HEK293 (cell line): ENCODE measurements around the gene MDGA2.
"Not testable (repeated sequence)": the region's sequence is repeated elsewhere in the genome, so short reads cannot be mapped to it uniquely, and the experiment has no call there.

Experiments
- CTCF ChIA-PET: fragments of 350-600 bp; formaldehyde crosslinking; extraction: SDS; loops from one replicate; lab custom pipeline; 2021; ENCODE audit warnings: antibody characterized with exemption; lab: Yijun Ruan, JAX
- POLR2A ChIA-PET: fragments of 300-600 bp; formaldehyde crosslinking; extraction: SDS; loops from one replicate; lab custom pipeline; 2020; ENCODE audit warnings: antibody characterized with exemption, inconsistent platforms; lab: Yijun Ruan, JAX
- H3K27ac ChIP-seq: fragments of 200-500 bp; sonication (Bioruptor generic); 2 replicates; pipeline ENCODE4 v1.5.1; 2014; ENCODE audit warnings: low read depth, low read length, control low read depth, inconsistent platforms; ENCODE audit errors: extremely low read depth
- H3K36me3 ChIP-seq, 2 experiments: fragments of 200-500 bp in 1 of 2; sonication (Bioruptor generic) in 1 of 2; 1 replicate in 1 of 2; 2 replicates in 1 of 2; pipeline ENCODE4 v1.5.1; 2014 to 2017; ENCODE audit warnings: inconsistent platforms in 2 of 2, low read length in 2 of 2; ENCODE audit not compliant: control insufficient read depth in 2 of 2, insufficient read depth in 1 of 2
- H3K4me1 ChIP-seq: fragments of 200-500 bp; sonication (Bioruptor generic); 2 replicates; pipeline ENCODE4 v1.5.1; 2014; ENCODE audit warnings: mild to moderate bottlenecking, low read length, inconsistent platforms; ENCODE audit not compliant: control insufficient read depth, insufficient read depth
- H3K4me3 ChIP-seq: 2 replicates; pipeline ENCODE4 v1.5.1; 2011; ENCODE audit warnings: low read depth, mild to moderate bottlenecking, control low read depth, low read length, moderate library complexity
- H3K9me3 ChIP-seq: fragments of 200-500 bp; sonication (Bioruptor generic); 2 replicates; pipeline ENCODE4 v1.5.1; 2014; ENCODE audit warnings: low read depth, low read length, inconsistent platforms; ENCODE audit not compliant: control insufficient read depth, insufficient read depth
- AEBP2 ChIP-seq: fragments of 450-650 bp; formaldehyde crosslinking; IDR thresholded peaks from 2 replicates; pipeline ENCODE4 v1.5.1; 2016; ENCODE audit warnings: missing biosample characterization, missing genetic modification characterization, borderline replicate concordance
- BCL6B ChIP-seq: fragments of 450-650 bp; formaldehyde crosslinking; IDR thresholded peaks from 2 replicates; pipeline ENCODE4 v1.5.1; 2017; ENCODE audit warnings: missing biosample characterization, missing genetic modification characterization
- EGR2 ChIP-seq: fragments of 450-650 bp; formaldehyde crosslinking; IDR thresholded peaks from 2 replicates; pipeline ENCODE4 v1.5.1; 2016; ENCODE audit warnings: low read depth, missing biosample characterization, missing genetic modification characterization
- HOXA7 ChIP-seq: sonication (generic); formaldehyde crosslinking; IDR thresholded peaks from 2 replicates; pipeline ENCODE4 v1.8.1; 2022; ENCODE audit warnings: missing genetic modification reagents, borderline replicate concordance
- IKZF3 ChIP-seq: fragments of 450-650 bp; IDR thresholded peaks from 2 replicates; pipeline ENCODE4 v1.5.0; 2018; ENCODE audit warnings: missing biosample characterization, mild to moderate bottlenecking, missing genetic modification characterization, moderate library complexity
- KLF10 ChIP-seq: fragments of 450-650 bp; IDR thresholded peaks from 2 replicates; pipeline ENCODE4 v1.5.1; 2018; ENCODE audit warnings: missing biosample characterization, mild to moderate bottlenecking, missing genetic modification characterization
- KLF9 ChIP-seq: fragments of 450-650 bp; formaldehyde crosslinking; IDR thresholded peaks from 2 replicates; pipeline ENCODE4 v1.5.1; 2016; ENCODE audit warnings: missing biosample characterization, missing genetic modification characterization, low read depth
- OSR2 ChIP-seq: fragments of 450-650 bp; formaldehyde crosslinking; IDR thresholded peaks from 2 replicates; pipeline ENCODE4 v1.5.1; 2016; ENCODE audit warnings: missing biosample characterization, missing genetic modification characterization
- OVOL3 ChIP-seq: fragments of 450-650 bp; formaldehyde crosslinking; IDR thresholded peaks from 2 replicates; pipeline ENCODE4 v1.5.1; 2016; ENCODE audit warnings: missing biosample characterization, missing genetic modification characterization
- SP3 ChIP-seq: fragments of 450-650 bp; formaldehyde crosslinking; IDR thresholded peaks from 2 replicates; pipeline ENCODE4 v1.5.1; 2016; ENCODE audit warnings: missing biosample characterization, missing genetic modification characterization
- TRIM28 ChIP-seq: IDR thresholded peaks from 2 replicates; pipeline ENCODE4 v1.6.1; 2011; ENCODE audit warnings: low read length, control low read depth, borderline replicate concordance
- ZBTB48 ChIP-seq: fragments of 450-650 bp; formaldehyde crosslinking; IDR thresholded peaks from 2 replicates; pipeline ENCODE4 v1.5.1; 2016; ENCODE audit warnings: missing biosample characterization, missing genetic modification characterization
- ZFP3 ChIP-seq: fragments of 450-650 bp; formaldehyde crosslinking; IDR thresholded peaks from 2 replicates; pipeline ENCODE4 v1.5.1; 2016; ENCODE audit warnings: low read depth, missing biosample characterization, missing genetic modification characterization
- ZNF202 ChIP-seq: fragments of 450-650 bp; formaldehyde crosslinking; IDR thresholded peaks from 2 replicates; pipeline ENCODE4 v1.5.1; 2016; ENCODE audit warnings: missing biosample characterization, missing genetic modification characterization, borderline replicate concordance
- ZNF266 ChIP-seq: fragments of 450-650 bp; formaldehyde crosslinking; IDR thresholded peaks from 2 replicates; pipeline ENCODE4 v1.5.1; 2016; ENCODE audit warnings: missing biosample characterization, missing genetic modification characterization, low read depth
- ZNF302 ChIP-seq: fragments of 450-650 bp; formaldehyde crosslinking; IDR thresholded peaks from 2 replicates; pipeline ENCODE4 v1.5.1; 2016; ENCODE audit warnings: missing biosample characterization, missing genetic modification characterization, low read depth
- ZNF341 ChIP-seq: fragments of 450-650 bp; formaldehyde crosslinking; IDR thresholded peaks from 2 replicates; pipeline ENCODE4; 2016; ENCODE audit warnings: low read depth, missing biosample characterization, missing genetic modification characterization
- ZNF354C ChIP-seq: fragments of 450-650 bp; formaldehyde crosslinking; IDR thresholded peaks from 2 replicates; pipeline ENCODE4 v1.5.1; 2016; ENCODE audit warnings: missing biosample characterization, missing genetic modification characterization, low read depth, borderline replicate concordance
- ZNF391 ChIP-seq: fragments of 450-650 bp; formaldehyde crosslinking; IDR thresholded peaks from 2 replicates; pipeline ENCODE4 v1.5.1; 2016; ENCODE audit warnings: low read depth, missing biosample characterization, missing genetic modification characterization, borderline replicate concordance
- ZNF426 ChIP-seq: fragments of 450-650 bp; formaldehyde crosslinking; IDR thresholded peaks from 2 replicates; pipeline ENCODE4 v1.5.1; 2017; ENCODE audit warnings: missing biosample characterization, missing genetic modification characterization, mild to moderate bottlenecking, inconsistent platforms, moderate library complexity
- ZNF449 ChIP-seq: fragments of 450-650 bp; formaldehyde crosslinking; IDR thresholded peaks from 2 replicates; pipeline ENCODE4 v1.5.1; 2017; ENCODE audit warnings: missing biosample characterization, mild to moderate bottlenecking, missing genetic modification characterization, moderate library complexity
- ZNF544 ChIP-seq: fragments of 450-650 bp; formaldehyde crosslinking; IDR thresholded peaks from 2 replicates; pipeline ENCODE4 v1.5.0; 2017; ENCODE audit warnings: missing biosample characterization, missing genetic modification characterization
- ZNF549 ChIP-seq: fragments of 450-650 bp; IDR thresholded peaks from 2 replicates; pipeline ENCODE4 v1.5.1; 2018; ENCODE audit warnings: missing biosample characterization, missing genetic modification characterization, mild to moderate bottlenecking, inconsistent platforms, moderate library complexity
- ZNF560 ChIP-seq: fragments of 450-650 bp; formaldehyde crosslinking; IDR thresholded peaks from 2 replicates; pipeline ENCODE4 v1.5.1; 2017; ENCODE audit warnings: missing biosample characterization, missing genetic modification characterization, borderline replicate concordance
- ZNF624 ChIP-seq: fragments of 450-650 bp; formaldehyde crosslinking; IDR thresholded peaks from 2 replicates; pipeline ENCODE4 v1.5.1; 2017; ENCODE audit warnings: missing biosample characterization, missing genetic modification characterization
- ZNF629 ChIP-seq: fragments of 450-650 bp; formaldehyde crosslinking; IDR thresholded peaks from 2 replicates; pipeline ENCODE4 v1.5.1; 2017; ENCODE audit warnings: missing biosample characterization, missing genetic modification characterization
- ZNF645 ChIP-seq: fragments of 450-650 bp; formaldehyde crosslinking; IDR thresholded peaks from 2 replicates; pipeline ENCODE4; 2016; ENCODE audit warnings: missing biosample characterization, missing genetic modification characterization
- ZNF785 ChIP-seq: fragments of 450-650 bp; formaldehyde crosslinking; IDR thresholded peaks from 2 replicates; pipeline ENCODE4 v1.5.1; 2016; ENCODE audit warnings: missing biosample characterization, missing genetic modification characterization
- ZSCAN23 ChIP-seq: fragments of 450-650 bp; formaldehyde crosslinking; IDR thresholded peaks from 2 replicates; pipeline ENCODE4 v1.5.1; 2016; ENCODE audit warnings: missing biosample characterization, missing genetic modification characterization
- TF ChIP-seq, protein P1 (sequence below): fragments of 450-650 bp; formaldehyde crosslinking; IDR thresholded peaks from 2 replicates; pipeline ENCODE4 v1.5.1; 2016; ENCODE audit warnings: missing biosample characterization, missing genetic modification characterization

Gene MDGA2

GRCh38 chr14:47195582-47195981 lies 479.8 kb downstream of the MDGA2 start:
- Histone ChIP-seq H3K4me1 (no peaks in the 10 kb centered on the region), H3K27ac (no peak overlapping the region), H3K9me3 (no peaks in the 10 kb centered on the region), H3K36me3 (no peaks in the 10 kb centered on the region)
- POLR2A ChIA-PET, result no interaction called here
- TF ChIP-seq ZNF629, result no peak
- TF ChIP-seq KLF10, result no peak
- TF ChIP-seq AEBP2 (tag by site-specific recombination), result no peak
- no peak for TF ChIP-seq ZNF549 (tag by site-specific recombination)
- TF ChIP-seq HOXA7, result no peak
- no peak for TF ChIP-seq EGR2
- no peak for TF ChIP-seq ZFP3 (tag by site-specific recombination)
- no peak for TF ChIP-seq ZNF560 (tag by site-specific recombination)
- no peak for TF ChIP-seq IKZF3 (tag by site-specific recombination)
- TF ChIP-seq ZNF341 (tag by site-specific recombination), result no peak
- no peak for TF ChIP-seq ZNF785 (tag by site-specific recombination)
- TF ChIP-seq, all 188 proteins: peak for 0
- CTCF ChIA-PET, result no interaction called here
- no peak overlapping the region for H3K4me3 ChIP-seq

- H3K27ac ChIP-seq, result no peak overlapping the region
- ChIA-PET POLR2A (no interaction called here), CTCF (no interaction called here)
- H3K4me3 ChIP-seq, result no peak overlapping the region
- no peaks in the 10 kb centered on the region for H3K4me1 ChIP-seq
- TF ChIP-seq ZNF354C (tag by site-specific recombination), result no peak
- TF ChIP-seq, protein P1, sequence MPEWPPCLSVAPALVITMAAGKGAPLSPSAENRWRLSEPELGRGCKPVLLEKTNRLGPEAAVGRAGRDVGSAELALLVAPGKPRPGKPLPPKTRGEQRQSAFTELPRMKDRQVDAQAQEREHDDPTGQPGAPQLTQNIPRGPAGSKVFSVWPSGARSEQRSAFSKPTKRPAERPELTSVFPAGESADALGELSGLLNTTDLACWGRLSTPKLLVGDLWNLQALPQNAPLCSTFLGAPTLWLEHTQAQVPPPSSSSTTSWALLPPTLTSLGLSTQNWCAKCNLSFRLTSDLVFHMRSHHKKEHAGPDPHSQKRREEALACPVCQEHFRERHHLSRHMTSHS (tag by site-specific recombination), result no peak
- no peak for TF ChIP-seq ZNF544 (tag by site-specific recombination)
- no peak for TF ChIP-seq ZNF645
- no peak for TF ChIP-seq OSR2 (tag by site-specific recombination)
- no peak for TF ChIP-seq ZNF302 (tag by site-specific recombination)
- TF ChIP-seq ZNF624, result no peak
- no peak for TF ChIP-seq TRIM28
- TF ChIP-seq ZNF266 (tag by site-specific recombination), result no peak
- no peak for TF ChIP-seq BCL6B (tag by site-specific recombination)
- no peak for TF ChIP-seq SP3 (tag by site-specific recombination)
- no peak for TF ChIP-seq ZNF391
- no peak for TF ChIP-seq KLF9 (tag by site-specific recombination)
- no peak for TF ChIP-seq ZNF426 (tag by site-specific recombination)
- no peak for TF ChIP-seq ZSCAN23 (tag by site-specific recombination)
- TF ChIP-seq ZBTB48, result no peak
- no peak for TF ChIP-seq IKZF3 (tag by site-specific recombination)
- no peak for TF ChIP-seq ZNF202 (tag by site-specific recombination)
- no peak for TF ChIP-seq OVOL3
- TF ChIP-seq ZNF449 (tag by site-specific recombination), result no peak
- H3K36me3 ChIP-seq, result no peaks in the 10 kb centered on the region
- no peaks in the 10 kb centered on the region for H3K9me3 ChIP-seq
Observed at GRCh38 chr14:47194055-47194454, 481.4 kb downstream of the MDGA2 start.

DNA sequence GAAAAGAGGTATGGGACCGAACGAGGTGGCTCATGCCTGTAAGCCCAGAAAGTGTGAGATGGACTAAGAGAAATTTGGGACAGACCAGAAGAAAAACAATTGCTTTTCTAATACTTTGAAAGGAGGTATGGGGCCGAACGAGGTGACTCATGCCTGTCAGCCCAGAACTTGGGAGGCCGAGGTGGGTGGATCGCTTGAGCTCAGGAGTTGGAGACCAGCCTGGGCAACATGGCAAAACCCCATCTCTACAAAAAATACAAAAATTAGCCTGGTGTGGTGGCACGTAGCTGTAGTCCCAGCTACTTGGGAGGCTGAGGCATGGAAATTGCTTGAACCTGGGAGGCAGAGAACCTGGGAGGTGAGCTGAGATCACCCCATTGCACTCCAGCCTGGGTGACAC lies 483.2 kb downstream of the MDGA2 start:
- H3K36me3 ChIP-seq, H3K9me3 ChIP-seq, H3K27ac ChIP-seq, POLR2A ChIA-PET, H3K4me1 ChIP-seq, H3K4me3 ChIP-seq: not testable (repeated sequence)
- CTCF ChIA-PET, result interaction anchor here (0.6 kb wide), 1 partner anchor 1335 kb away, joined by 3 read pairs; no protein-coding TSS in a partner anchor
